DMS114 treated with DMSO at 0.1 percent for 48 hours (cell line): Measurements from ENCODE around the gene ECSCR.

Experiments
- DNase-seq: peaks from one replicate; lab custom pipeline; 2025; ENCODE audit not compliant: unreplicated experiment; lab: John Stamatoyannopoulos, UW

ECSCR gene

DNA sequence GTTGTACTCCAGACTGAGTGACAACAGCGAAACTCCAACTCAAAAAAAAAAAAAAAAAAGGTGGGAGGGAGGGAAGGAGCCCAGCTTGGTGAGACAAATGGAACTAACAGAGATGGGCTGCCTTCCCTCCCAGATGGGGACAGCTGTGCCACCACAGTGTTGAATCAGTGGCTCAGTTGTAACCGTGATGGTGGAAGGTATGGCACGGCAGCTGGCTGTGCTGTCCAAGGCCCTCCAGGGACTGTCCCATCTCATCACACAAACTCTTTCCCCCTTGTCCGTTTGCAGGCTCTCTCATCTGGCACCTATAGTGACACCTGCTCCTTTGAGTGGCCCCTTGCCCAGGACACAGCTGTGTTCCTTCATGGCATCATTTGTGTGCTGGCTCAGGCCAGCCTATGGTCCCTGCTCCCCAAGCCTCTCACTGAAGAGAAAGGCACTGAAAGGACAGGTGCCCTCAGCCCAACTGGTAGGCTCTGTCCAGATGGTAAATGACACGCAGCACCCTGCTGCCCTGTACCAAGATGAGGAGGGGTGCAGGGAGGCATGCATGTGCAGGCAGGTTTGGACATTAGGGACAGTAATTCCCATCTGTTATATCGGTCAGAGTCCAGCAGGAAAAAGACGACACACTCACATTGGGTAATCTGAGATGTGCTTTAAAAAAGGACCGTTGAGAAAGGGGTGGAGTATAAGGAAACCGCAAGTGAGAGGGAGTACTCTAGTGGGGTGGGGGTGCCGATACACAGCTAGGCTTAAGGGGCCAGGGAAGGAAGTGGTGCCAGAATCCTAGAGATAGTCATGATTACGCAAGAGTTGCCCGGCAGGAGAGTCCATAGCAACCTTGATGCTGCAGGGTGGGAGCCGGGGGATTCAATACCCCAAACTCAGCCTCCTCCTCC is 12.6 kb upstream of the ECSCR start:
- DNase-seq: no peak

DNA sequence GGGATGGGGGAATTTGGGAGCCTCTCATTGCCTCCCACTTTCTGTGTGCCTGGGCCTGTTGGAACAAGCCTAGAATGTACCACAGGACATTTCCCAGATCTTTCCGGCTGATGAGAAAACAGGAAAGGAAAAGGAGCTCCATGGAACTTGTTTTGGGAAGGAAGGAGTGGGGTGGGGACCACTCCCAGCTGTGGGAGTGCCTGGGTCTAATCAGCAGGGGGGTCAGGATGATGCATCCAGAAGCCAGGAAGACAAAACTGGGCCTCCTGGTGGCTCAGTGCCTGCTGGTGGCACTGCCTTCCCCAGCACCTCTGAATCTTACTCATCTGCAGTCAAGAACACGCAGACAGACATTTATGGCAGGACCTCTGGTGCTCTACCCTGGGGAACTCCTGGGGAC is 11.0 kb upstream of the ECSCR start:
- no peak for DNase-seq

DNA sequence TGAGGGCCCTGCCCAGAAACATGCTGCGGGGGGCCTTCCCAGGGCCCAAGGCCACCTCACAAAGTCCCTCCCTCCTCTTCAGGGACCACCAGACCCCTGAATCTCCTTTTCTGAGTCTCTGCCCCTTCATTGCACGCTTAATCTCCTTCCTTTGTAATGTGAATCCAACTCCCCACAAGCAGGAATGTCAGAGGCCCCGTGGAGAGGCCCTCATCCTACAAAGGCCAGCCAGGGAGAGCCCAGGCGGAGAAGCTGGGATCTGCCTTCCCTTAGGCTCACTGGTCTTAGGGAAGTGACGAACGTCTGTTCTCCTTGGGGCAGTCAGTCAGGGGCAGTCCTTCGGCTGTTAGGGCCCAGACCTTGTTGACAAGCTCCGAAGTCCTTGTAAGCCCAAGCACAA is 10.6 kb upstream of the ECSCR start:
- no peak for DNase-seq

DNA sequence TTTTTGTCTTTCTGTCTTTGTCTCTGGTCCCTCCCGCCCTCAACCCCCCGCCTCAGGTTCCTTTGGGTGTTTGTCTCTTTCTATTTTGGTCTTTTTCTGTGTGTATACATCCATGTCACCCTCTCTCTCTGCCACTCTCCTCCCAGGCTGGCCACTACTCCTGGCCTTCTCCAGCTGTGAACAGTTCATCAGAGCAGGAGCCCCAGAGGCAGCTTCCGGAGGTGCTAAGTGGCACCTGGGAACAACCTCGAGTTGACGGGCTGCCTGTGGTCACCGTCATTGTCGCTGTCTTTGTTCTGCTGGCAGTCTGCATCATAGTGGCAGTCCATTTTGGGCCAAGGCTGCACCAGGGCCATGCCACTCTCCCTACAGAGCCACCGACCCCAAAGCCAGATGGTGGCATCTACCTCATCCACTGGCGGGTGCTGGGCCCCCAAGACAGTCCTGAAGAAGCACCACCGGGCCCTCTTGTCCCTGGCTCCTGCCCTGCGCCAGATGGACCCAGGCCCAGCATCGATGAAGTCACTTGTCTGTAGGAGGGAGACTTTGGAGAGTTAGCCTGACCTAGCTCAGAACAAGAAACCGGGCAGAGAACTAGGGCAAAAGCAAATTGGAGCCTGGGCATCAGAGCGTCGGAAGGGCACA is 10.0 kb upstream of the ECSCR start:
- no peak for DNase-seq

DNA sequence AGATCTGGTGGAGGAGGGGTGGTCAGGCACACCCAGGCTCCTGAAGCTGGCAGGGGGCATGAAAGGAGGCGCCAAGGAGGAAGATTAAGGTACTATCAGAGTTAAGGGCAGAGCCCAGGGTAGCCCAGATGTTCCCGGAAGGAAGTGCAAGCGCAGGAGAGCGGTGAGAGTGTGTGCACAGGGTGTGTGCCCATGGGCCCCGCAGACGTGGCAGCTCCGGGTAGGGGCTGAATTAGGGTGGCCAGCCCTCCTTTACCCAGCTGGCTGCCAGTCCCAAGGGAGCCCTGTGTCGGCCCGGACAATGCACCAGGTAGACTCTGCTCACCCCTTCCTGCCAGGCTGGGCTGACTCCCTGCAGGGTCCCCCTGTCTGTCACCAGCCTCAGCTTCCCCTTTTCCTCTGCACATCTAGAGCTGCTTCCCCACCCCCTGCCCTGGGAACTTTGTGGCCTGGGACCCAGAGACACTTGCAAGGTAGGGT is 8.3 kb upstream of the ECSCR start, which contains the start of gene SMIM33:
Gene SMIM33 (plus strand): TSS at position 184 of the 480 bp plus-strand sequence. CDS start 118 bp downstream, at position 302.
- DNase-seq: no peak

DNA sequence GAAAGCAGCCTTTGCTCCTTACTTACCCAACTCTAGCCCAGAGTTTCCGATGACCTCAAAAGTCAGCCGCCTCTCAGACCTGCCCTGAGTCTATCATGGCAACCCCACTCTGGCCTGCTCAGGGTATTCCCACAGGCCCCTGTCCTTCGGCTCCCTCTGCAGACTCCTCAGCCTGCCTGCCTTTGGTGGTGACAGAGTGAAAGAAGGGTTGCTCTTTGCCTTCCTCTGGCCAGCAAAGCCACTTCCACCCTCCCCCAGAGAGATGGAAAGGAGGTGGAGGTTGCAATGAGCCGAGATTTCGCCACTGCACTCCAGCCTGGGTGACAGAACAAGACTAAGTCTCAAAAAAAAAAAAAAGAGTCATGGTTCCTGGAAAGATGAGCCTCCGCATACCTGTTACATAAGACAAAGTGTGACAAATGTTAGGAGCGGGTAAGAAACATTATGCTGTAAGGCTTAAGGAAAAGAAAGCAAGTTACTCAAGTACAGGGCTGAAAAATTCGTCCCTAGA is 5.9 kb upstream of the ECSCR start:
- no peak for DNase-seq

DNA sequence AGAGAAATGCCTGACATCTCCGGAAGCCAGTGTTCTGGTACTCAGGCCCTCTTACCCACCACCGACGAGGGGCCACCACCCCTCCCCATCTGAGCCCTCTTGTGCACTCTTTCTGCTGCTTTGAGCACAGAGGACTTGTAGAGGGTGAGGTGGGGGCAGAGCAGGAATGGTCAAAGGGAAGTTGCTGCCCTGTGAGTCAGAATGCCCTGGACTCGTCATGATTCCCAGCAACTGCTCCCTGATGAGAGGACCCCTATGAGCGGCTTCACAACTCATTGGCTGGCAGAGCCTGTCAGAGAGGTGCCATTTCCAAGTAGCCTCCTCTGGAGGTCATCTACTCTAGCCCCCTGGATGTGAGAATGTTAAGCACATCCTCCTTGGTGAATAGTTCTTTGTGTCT is 845 bp downstream of the ECSCR start:
- DNase-seq: no peak

DNA sequence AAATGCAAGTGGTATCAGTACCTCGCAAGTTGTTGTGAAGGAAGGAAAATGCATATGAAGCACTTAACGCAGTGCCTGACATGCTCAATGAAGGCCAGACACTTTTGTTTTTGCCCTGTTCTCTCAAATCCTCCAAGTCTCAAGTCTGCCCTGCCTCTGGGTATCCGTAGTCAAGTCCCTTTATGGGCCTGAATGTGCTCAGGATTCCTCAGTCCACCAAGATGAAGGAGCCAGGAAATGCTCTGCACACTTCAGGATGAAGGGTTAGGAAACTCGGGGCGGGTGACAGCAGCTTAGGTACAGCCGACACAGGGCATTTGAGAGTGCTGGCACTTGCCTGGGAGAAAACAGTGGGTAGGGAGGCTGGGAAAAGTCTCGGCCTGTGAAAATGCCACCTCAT is 1.4 kb downstream of the ECSCR start:
- no peak for DNase-seq

DNA sequence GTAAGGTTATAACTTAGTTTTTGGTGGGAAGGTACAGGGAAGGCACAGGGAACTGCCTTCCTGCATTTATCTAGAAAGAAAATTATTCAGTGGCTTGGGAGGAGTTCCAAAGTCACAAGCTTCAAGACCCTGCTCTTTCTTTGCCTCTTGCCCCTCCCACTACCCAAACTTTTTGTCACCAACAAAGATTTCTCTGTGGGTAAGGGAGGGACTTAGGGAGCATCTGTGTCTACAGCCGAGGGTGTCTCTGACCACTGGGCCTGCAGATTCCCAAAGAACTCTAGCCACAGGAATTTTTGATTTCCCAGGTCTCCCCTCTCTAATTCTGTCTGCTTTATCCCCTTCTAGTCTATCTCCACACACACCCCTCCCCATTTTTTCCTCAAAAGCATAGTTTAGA is 2.1 kb downstream of the ECSCR start:
- no peak for DNase-seq

DNA sequence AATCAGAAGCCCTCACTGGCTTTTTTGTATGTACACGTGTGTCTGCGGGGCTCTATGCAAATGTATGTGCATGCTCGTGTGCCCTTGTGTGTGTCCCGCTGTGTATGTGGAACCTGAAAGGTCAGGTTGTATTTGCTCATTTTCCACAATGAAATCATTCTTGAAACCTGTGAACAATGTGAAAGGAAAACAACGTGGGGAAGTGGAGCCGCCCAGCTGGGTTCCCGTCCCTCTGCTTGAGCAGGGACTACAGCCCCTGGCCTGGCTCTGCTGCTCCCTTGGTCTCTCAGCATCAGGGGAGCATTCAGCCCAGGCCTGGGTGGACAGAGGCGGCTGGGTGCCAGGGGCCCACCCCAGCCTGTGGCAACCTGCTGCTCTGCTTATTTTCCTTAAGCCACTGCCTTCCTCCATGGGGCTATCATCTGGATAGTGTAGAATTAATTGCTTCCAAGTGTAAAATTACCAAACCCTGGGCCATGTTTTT is 3.0 kb downstream of the ECSCR start:
- DNase-seq: no peak

DNA sequence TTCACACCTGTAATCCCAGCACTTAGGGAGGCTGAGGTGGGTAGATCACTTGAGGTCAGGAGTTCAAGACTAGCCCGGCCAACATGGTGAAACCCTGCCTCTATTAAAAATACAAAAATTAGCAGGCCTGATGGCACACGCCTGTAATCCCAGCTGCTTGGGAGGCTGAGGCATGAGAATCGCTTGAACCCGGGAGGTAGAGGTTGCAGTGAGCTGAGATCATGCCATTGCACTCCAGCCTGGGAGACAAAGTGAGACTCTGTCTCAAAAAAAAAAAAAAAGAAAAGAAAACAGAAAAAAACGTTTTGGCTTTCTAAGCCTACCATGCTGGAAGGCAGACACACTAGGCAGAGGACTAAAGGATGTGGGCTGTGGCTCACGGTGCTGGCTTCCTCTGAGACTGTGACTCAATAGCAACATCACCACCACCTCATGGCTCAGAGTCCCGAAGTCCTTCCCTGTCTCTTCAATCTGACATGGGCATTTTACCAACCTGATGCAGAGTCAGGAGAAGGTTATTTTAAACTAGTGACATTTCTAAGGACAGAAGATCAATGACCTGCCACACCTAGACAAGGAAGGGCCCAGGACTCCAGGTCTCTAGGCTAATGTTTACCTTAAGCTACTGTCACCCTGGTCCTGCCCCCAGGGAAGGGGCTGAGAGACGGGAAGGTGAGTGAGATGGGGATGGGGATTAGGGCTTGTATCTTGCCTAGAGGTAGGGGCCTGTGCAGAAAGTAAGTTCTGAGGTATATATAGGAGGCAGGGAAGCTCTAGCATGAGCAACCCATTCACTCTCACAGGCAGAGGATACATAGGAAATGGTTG is 3.7 kb downstream of the ECSCR start:
- no peak for DNase-seq

DNA sequence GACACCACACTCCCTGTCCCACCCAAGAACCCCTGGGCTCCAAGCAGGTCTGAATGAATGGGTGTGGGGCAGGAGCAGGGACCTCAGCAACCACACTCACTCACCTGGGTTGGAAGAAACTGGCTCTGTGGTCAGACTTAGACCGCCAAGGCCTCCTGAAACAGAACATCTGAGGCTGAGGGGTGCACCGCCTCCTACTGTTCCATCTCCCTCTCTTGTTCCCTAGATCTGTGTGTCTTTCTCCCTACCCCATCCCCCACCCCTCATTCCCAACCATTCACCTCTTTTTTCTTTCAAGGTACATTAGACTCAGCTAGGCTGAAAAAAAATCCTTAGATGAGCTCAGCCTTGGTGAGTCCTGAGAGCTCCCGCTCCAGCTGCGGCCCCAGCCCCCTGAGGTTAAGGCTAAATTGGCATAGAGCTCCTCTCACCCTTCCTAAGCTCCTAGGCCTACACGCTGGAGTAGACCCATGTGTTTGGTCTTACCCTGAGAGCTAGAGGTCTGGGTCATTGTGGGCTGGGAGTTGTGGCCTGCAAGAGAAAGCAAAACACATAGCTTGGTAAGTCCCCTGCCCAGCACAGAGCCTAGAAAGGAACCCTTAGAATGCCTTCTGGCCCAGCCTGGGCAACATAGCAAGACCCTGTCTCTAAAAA is 4.8 kb downstream of the ECSCR start:
- DNase-seq: no peak

DNA sequence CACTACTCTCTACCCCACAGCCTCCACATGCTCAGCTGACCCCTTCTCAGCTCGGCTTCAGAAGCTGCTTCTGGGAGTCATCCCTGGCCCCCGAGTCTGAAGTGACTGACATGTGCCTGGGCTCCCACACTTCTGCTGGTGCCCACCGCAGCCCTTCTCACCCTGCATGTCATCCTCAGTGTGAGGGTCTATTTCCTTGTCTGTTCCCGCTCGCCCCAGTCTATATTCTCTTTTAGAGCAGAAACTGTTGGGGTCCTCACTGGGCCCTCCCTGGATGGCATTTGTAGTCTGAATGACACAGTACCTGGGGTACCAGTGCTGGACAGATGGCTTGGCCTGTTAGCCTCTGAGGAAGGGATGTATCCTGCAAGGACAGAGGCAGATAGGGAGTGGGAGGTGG is 5.3 kb downstream of the ECSCR start:
- no peak for DNase-seq

DNA sequence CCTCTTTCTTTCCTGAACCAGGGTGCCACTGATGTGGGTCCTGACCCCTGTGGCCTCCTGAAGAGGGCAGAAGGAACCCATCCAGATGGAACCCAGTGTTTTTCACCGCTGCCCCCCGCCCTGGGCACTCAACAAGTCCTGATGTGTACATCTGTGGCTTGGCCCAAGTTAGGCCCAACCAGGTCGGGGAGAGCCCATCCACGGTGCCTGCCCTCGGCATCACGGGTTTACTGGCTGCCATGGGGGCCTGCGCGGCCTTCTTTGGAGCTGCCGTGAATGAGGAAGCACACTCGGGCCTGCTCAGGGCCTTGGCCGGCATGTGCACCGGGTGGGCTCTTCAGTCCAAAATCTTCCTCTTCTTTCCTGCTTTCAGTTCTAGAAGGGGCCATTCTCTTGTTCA is 5.8 kb downstream of the ECSCR start:
- no peak for DNase-seq

DNA sequence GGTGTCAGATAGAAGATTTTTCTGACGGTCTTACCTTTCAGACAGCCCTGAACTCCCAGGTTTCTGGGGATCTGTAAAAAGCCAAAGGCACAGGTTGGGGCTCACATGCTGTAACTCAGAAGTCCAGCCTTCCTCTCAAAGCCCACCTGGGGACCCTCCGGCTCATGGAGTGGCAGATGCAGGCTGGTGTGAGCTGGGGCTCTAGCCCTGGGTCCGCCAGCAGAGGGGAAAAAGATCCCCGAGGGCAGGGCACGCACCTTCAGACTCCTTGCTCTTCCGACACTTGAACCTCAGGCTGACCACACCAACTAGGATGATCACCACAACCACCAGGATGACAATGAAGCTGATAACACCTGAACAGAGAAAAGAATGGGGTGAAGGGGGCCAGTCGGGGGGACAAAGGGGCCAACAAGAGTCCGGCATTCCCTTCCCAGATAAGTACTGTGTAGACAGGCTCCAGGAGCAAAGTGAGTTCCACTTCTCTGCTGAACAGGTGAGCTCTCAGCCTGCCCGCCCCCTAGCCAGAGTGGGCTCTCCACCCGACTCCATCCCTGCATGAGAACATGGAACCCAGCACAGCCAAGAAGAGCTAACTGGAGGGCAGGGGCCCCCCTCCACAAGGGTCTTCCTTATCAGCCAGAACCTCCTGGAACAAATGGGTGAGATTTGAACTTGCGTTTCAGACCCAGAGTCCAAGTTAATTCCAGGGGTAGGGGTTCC is 7.8 kb downstream of the ECSCR start:
- DNase-seq: no peak

DNA sequence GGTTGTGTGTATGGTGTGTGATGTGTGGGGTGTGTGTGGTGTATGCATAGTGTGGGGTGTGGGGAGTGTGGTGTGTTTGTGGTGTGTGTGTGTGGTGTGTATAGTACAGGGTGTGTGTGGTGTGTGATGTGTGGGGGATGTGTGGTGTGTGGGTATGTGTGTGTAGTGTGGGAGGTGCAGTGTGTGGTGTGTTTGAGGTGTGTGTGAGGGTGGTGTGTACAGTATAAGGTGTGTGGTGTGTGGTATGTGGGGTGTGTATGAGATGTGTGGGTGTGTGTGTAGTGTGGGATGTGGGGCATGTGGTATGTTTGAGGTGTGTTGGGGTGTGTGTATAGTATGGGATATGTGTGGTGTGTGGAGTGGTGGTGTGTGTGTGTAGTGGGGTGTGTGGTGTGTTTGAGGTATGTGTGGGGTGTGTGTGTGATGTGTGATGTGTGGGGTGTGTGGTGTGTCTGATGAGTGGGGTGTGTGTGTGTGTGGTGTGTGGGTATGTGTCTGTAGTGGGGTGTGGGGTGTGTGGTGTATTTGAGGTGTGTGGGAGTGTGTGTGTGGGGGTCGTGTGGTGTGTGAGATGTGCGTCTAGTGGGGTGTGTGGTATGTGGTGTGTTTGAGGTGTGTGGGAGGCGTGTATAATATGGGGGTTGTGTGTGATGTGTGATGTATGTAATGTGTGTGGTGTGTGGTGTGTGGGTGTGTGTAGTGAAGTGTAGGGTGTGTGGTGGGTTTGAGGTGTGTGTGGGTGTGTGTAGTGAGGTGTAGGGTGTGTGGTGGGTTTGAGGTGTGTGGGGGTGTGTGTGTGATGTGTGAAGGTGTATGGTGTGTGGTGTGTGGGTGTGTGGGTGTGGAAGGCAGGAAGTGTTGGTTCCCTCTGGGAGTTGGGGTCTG is 8.6 kb downstream of the ECSCR start:
- no peak for DNase-seq

DNA sequence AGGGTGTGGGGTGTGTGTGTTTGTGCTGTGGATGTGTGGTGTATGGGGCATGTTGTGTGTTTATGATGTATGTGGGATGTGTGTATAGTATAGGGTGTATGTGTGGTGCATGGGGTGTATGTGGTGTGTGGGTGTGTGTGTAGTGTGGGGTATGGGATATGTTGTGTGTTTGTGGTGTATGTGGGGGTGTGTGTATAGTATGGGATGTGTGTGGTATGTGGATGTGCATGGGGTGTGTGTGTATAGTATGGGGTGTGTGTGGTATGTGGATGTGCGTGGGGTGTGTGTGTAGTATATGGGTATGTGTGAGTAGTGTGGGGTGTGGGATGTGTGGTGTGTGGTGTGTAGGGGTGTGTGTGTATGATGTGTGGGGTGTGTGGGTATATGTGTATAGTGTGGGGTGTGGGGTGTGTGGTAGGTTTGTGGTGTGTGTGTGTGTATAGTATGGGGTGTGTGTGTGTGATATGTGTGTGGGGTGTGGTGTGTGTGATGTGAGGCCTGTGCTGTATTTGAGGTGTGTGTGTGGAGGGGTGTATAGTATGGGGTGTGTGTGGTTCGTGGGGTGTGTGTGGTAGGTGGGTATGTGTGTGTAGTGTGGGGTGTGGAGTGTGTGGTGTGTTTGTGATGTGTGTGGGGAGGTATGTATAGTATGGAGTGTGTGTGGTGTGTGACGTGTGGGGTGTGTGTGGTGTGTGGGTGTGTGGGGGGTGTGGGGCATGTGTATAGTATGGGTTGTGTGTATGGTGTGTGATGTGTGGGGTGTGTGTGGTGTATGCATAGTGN is 10.5 kb downstream of the ECSCR start:
- DNase-seq: no peak

DNA sequence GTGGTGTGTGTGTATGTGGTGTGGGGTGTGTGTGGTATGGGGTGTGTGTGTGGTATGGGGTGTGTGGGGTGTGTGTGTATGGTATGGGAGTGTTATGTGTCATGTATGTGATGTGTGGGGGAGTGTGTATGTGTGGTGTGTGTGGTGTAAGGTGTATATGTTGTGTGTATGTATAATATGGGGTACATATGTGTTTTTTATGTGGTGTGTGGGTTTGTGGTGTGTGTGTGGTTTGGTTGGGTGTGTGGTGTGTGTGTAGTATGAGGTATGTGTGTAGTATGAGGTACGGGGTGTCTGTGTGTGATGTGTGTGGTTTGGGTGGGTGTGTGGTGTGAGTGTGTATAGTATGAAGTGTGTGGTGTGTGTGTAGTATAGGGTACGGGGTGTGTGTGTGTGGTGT is 11.4 kb downstream of the ECSCR start:
- no peak for DNase-seq
